Nephron progenitor cell (in vitro differentiated cells): ENCODE measurements around the gene FAM24B.

ENCODE experiments used
- DNase-seq: peaks from one replicate; pipeline ENCODE4 v3.0.0; 2021
- H3K27ac Mint-ChIP-seq: 2 replicates; pipeline ENCODE4 v1.8.0; 2021; ENCODE audit warnings: mild to moderate bottlenecking, moderate library complexity, mixed read lengths
- H3K27me3 Mint-ChIP-seq: 2 replicates; pipeline ENCODE4 v1.8.0; 2021; ENCODE audit warnings: mild to moderate bottlenecking, low read depth, mixed read lengths; ENCODE audit not compliant: poor library complexity
- H3K36me3 Mint-ChIP-seq: 2 replicates; pipeline ENCODE4 v1.8.0; 2021; ENCODE audit warnings: low read depth, mixed read lengths
- H3K4me1 Mint-ChIP-seq: 2 replicates; pipeline ENCODE4 v1.8.0; 2021; ENCODE audit warnings: mixed read lengths
- H3K4me3 Mint-ChIP-seq: 2 replicates; pipeline ENCODE4 v1.8.0; 2021; ENCODE audit warnings: mild to moderate bottlenecking, moderate library complexity, mixed read lengths
- H3K9me3 Mint-ChIP-seq: 2 replicates; pipeline ENCODE4 v1.8.0; 2021; ENCODE audit warnings: mild to moderate bottlenecking, moderate library complexity, mixed read lengths
- TF ChIP-seq, protein P1 (sequence below): fragments of 200-600 bp; sonication (generic); IDR thresholded peaks from 2 replicates; pipeline ENCODE4 v1.5.0; 2021; ENCODE audit warnings: antibody characterized with exemption

The FAM24B gene

DNA sequence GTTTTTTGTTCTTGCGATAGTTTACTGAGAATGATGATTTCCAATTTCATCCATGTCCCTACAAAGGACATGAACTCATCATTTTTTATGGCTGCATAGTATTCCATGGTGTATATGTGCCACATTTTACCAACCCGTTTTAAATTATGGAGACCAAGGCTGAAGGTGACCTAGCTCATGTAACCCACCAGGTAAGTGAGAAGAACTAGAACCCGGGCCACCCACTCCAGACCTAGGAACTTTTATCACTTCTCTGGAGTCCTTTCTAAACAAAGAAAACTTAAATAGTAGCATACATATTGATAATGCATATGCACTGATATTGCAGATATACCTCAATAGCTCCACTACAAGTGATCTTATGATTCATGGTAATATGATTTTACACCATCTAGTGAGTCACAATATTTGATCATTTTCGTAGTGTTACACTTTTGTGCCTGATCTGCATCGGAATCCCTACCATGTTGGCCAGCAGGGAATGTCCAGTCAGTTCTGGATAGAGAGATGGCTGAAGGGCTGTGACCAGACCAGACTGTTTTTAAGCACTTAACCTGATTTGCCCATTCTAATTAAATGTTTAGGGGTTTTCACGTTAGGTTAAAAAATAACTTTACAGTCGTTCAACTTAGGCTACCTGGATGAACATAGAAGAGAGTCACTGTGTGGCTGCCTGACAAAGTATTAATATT is 49.0 kb downstream of the FAM24B start:
- H3K27me3 Mint-ChIP-seq: peaks cover 20% of the 10 kb centered on the region
- H3K27ac Mint-ChIP-seq: no peak overlapping the region
- no peaks in the 10 kb centered on the region for H3K36me3 Mint-ChIP-seq
- no peak overlapping the region for H3K4me3 Mint-ChIP-seq
- no peak for DNase-seq
- H3K9me3 Mint-ChIP-seq: no peaks in the 10 kb centered on the region
- TF ChIP-seq, protein P1, sequence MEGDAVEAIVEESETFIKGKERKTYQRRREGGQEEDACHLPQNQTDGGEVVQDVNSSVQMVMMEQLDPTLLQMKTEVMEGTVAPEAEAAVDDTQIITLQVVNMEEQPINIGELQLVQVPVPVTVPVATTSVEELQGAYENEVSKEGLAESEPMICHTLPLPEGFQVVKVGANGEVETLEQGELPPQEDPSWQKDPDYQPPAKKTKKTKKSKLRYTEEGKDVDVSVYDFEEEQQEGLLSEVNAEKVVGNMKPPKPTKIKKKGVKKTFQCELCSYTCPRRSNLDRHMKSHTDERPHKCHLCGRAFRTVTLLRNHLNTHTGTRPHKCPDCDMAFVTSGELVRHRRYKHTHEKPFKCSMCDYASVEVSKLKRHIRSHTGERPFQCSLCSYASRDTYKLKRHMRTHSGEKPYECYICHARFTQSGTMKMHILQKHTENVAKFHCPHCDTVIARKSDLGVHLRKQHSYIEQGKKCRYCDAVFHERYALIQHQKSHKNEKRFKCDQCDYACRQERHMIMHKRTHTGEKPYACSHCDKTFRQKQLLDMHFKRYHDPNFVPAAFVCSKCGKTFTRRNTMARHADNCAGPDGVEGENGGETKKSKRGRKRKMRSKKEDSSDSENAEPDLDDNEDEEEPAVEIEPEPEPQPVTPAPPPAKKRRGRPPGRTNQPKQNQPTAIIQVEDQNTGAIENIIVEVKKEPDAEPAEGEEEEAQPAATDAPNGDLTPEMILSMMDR: no peak
- H3K4me1 Mint-ChIP-seq: peaks cover 4% of the 10 kb centered on the region

DNA sequence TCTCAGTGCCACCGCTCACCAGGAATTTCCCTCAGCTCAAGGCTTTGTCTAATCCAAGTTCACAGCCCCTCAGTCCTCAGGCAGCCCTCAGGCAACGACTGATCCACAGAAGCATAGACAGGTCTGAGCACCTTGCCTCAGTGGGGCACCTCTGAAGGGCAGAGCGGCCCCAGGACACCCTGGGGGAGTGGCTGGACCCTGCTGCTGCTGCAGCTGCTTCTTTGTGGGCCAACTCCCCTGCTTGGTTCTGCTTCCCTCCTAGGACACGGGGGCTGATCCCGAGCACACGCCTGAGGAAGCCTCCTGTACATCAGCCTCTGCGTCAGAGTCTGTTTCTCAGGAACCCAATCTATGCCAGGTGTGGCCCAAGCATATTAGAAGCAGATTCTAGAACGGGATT is 49.9 kb downstream of the FAM24B start:
- H3K4me1 Mint-ChIP-seq: peaks cover 13% of the 10 kb centered on the region
- DNase-seq: no peak
- TF ChIP-seq, protein P1: no peak
- H3K27ac Mint-ChIP-seq: no peak overlapping the region
- H3K4me3 Mint-ChIP-seq: no peak overlapping the region
- no peaks in the 10 kb centered on the region for H3K9me3 Mint-ChIP-seq
- peaks cover 20% of the 10 kb centered on the region for H3K27me3 Mint-ChIP-seq
- H3K36me3 Mint-ChIP-seq: no peaks in the 10 kb centered on the region

DNA sequence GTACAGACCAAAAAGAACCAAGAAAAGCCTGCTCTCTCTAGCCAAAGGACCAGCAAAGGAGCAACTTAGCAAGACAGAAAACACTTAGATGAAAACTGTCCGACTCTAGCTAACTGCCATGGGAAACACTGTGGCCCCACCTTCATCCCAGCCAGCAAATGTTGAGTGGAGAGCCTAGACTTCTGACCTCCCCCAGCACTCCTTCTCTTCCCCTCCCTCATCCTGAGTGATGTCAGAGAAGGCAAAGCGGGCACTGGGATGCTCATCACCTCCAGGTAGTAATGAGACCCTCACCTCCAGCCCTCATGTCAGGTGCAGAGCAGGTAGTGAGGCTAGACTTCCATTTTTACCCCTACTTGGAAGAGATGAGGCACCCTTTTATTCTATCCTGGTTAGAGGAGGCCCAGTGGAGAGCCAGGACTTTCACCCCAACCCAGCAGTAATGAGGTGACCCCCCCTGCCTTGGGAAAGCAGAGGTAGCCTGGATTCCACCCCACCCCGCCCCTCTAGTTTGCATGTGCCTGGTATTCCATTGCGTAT is 50.6 kb downstream of the FAM24B start:
- Mint-ChIP-seq H3K9me3 (no peaks in the 10 kb centered on the region), H3K27me3 (peaks cover 22% of the 10 kb centered on the region), H3K4me3 (no peak overlapping the region), H3K36me3 (no peaks in the 10 kb centered on the region), H3K4me1 (peaks cover 18% of the 10 kb centered on the region), H3K27ac (no peak overlapping the region)
- no peak for DNase-seq
- TF ChIP-seq, protein P1: no peak

DNA sequence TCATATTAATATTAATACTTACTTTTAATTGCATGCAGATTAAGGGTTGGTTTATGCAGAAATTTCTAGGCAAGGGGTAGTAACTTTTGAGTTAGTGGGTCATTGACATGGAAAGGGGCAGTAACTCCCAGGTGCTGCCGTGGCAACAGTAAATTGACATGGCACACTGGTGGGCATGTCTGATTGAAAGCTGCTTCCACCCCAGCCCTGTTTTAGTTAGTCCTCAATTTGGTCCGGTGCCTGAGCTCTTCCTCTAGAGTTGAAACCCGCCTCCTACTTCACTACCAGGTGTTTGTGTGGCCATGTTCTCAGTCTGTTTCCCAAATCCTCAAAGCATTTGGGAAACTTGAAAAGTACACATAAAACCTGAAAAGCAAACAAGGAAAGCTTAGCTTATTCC is 52.1 kb downstream of the FAM24B start:
- TF ChIP-seq, protein P1: no peak
- peaks cover 18% of the 10 kb centered on the region for H3K4me1 Mint-ChIP-seq
- no peak overlapping the region for H3K27ac Mint-ChIP-seq
- no peak overlapping the region for H3K4me3 Mint-ChIP-seq
- H3K9me3 Mint-ChIP-seq: no peaks in the 10 kb centered on the region
- peaks cover 27% of the 10 kb centered on the region for H3K27me3 Mint-ChIP-seq
- H3K36me3 Mint-ChIP-seq: no peaks in the 10 kb centered on the region
- DNase-seq: no peak

DNA sequence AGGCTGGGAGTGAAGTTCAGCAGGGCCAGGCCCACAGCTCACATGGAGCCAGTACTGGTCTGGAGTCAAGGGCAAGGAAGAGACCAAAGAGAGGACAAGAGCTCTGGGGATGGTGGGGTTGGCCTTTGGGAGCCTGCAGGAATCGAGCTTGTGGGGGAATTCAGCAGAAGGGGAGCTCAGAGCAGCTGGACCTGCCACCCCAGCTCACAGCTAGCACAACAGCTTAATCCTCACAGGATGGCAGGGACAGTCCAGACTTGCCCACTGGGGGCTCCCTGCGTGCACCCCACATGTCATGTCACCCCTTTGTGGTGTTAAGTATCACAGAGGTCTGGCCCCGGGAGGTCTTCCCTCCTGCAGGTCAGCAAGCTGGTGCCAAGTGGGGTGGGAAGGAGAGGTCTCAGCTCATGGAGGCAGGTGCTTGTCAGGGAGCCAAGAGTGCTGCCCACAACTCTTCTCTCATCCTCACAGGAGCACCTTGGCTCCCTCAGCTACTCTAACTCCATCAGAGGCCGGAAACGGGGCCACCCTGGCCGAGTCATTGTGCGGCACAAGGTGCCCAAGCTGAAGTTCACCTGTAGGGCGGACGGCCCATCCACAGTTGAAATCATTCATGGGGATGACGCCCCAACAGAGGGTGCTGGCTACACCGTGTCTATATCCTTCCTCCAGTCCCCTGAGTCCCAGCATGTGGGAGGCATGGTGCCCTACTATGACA is 56.2 kb downstream of the FAM24B start:
- no peak for DNase-seq
- H3K4me1 Mint-ChIP-seq: peaks cover 18% of the 10 kb centered on the region
- no peaks in the 10 kb centered on the region for H3K9me3 Mint-ChIP-seq
- peaks cover 16% of the 10 kb centered on the region for H3K27me3 Mint-ChIP-seq
- H3K4me3 Mint-ChIP-seq: no peak overlapping the region
- TF ChIP-seq, protein P1: no peak
- no peak overlapping the region for H3K27ac Mint-ChIP-seq
- no peaks in the 10 kb centered on the region for H3K36me3 Mint-ChIP-seq
